A172 (cell line): ENCODE data around the gene IL17C. TPM values are rescaled to one million over a fixed set of nuclear protein-coding genes. Genes with fewer than 3 reads are reported as not detected.
A peak's percentile ranks its signal among the peaks of the same experiment; 100 is the strongest.

Experiments
- DNase-seq: peaks from one replicate; pipeline ENCODE4 v3.0.0-alpha.2; 2015; ENCODE audit warnings: low spot score
- total RNA-seq: library from RNA; depleted of rRNA; stranded (reverse); fragments of >200 nt; shearing (Covaris generic); gene quantifications from 2 replicates; pipeline ENCODE4 v1.2.3, GENCODE V29; 2014

IL17C gene
- total RNA-seq, 1 experiment from 2014 or later, result not detected

DNA sequence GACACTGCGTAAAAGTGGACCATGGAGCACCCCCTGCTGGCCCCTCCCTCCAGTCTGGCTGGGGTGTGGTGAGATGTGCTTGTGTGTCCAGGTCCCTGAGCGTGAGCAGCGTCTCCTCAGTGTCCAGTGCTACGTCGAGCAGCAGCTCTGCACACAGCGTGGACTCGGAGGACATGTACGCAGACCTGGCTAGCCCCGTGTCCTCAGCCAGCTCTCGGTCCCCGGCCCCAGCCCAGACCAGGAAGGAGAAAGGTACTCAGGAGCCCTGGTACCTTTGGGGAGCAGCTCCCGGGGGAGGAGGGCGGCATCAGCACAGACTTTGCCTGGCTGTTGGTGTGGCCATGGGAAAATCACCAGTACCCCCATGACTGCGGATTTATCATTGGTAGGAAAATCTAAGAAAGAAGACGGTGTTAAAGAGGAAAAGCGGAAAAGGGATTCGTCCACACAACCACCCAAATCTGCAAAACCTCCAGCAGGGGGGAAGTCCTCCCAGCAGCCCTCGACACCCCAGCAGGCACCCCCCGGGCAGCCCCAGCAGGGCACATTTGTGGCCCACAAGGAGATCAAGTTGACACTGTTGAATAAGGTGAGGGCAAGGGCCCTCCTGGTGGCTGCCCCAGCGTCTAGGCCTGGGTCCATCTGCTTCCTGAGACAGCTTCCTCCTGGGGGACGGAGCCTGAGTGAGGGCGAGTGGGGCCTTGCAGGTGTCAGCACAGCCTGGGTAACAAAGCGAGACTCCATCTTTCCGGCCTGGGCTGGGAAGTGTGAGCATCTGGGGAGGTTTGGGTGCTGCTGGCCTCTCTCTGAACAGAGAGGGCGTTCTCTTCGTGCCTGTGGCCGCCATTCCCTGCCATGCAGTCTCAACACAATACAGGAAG lies 10.6 kb upstream of the IL17C start:
- no peak for DNase-seq

DNA sequence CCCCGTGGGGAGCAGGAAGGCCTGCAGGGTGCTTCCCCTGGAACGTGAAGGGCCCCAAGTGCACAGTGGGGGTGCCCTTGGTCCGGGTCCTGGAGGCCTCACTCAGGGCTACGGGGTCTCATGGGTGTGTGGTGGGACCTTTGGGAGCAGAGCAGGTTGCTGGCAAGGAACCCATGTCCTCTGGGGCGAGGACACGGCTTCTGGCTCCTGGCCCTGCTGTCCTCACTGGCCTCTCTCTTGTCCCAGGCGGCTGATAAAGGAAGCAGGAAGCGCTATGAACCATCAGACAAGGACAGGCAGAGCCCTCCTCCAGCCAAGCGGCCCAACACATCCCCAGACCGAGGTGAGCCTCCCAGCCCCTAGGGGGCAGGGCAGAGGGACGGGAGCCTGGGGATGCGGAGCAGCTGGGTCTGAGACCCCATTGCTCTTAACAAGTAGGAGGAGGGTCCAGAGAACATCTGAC lies 9.8 kb upstream of the IL17C start:
- DNase-seq, result peak; percentile 35

DNA sequence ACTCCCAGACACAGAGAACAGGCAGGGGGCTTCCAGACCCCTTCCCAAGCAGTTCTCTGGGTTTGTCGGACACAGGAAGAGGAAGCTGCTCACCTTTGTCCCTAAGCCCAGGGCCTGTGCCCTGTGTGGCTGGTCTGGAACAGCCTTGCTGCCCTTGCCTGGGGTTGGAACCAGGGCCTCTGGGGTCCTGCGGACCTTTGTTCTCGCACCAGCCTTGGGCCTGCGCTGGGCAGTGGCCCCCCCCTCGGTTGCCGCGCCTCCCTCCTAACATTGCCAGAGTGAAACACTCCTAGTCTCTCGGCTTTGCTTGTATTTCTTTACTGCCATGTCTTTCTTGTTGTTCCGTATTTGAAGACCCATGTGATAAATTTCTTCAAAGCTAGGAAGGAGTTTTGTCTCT lies 8.5 kb upstream of the IL17C start:
- no peak for DNase-seq

DNA sequence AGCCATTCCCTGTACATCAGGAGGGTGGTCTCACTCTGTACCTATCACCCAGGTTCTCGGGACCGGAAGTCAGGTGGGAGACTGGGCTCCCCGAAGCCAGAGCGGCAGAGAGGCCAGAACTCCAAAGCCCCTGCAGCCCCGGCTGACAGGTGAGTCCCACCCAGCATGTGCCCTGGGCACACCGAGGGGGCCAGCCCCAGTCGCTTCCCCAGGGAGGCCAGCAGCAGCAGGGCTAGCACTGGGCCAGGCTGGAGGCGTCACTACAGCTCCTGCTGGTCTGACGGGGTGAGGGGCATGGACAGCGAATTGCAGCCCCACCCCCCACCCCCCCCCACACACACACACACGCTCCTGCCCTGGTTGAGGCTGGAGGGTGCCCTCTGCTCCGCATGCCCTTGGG lies 7.9 kb upstream of the IL17C start:
- DNase-seq, result no peak

DNA sequence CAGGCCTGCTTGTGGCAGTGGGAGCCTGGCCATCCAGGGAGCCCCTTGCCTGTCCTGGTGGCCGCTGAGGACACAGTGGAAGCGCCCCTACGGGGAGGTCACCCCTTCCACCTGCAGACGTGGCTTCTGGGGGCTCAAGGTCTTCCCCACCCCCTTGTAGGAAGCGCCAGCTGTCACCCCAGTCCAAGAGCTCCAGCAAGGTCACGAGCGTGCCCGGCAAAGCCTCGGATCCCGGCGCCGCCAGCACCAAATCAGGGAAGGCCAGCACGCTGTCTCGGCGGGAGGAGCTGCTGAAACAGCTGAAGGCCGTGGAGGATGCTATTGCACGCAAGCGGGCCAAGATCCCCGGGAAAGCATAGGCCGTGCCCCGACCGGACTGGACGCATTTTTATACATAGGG lies 7.4 kb upstream of the IL17C start:
- DNase-seq, result no peak

DNA sequence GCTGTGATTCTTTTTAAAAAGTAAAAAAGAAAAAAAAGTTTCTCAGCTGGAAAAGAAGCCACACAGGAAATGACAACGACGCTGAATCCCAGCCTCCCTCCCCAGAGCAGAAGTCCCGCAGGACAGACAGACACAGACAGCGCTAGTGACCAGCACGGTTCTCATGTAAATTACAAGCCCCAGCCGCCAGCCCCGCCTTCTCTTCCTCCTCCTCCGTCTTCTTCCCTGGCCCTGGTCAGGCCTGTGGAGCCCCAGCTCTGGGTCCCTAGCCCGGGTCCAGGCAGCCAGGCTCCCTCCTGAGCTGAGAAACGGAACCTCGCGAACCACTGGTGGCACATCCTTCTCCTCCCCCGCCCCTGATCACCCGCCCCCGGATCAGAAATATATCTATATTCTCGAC lies 7.0 kb upstream of the IL17C start:
- no peak for DNase-seq

DNA sequence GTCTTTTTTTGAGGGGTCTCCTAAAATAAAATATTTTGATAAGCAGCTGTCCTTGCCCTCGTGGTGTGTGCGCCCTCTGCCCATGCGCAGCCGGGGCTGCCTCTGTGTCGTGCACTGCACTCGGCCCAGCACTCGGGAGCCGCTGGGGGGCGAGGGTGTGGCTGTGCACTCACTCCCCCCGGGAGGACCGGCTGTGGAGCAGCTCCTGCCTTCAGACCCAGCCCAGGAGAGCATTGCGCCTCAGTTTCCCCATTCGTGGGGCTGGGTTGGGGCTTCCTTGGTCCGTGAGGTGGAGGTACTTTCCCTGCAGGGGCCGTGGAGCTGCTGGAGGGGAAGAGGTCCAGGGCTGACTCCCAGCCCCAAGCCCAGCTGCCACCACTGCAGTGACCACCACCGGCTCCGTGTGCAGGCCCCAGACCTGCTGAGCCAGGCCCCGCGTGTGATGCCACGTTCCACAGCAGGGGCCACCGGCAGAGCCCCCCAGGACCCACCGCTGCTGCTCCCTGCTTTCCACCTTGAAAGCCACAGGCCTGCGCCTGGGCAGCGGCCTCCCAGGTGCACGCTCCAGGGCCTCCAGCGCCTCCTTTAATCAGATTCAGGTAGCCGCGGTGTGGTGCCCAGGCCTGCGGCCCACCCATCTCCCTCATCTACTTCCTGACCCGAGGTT lies 6.3 kb upstream of the IL17C start:
- DNase-seq, result no peak

DNA sequence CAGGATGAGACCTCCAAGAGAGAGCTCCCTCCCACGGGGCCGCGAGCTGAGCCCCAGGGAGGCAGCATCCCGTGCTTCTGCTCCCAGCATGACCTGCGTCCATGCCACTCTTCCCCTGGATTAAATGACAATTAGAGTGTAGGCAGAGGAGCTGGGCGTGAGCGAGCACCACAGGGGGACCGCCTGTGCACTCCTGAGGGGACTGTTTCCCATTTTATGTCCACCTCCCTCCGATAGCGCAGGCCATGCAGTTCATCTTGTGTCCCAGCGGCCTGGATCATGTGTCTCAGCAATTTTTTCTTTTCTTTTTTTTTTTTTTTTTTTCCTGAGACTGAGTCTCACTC lies 5.8 kb upstream of the IL17C start:
- DNase-seq, result no peak

DNA sequence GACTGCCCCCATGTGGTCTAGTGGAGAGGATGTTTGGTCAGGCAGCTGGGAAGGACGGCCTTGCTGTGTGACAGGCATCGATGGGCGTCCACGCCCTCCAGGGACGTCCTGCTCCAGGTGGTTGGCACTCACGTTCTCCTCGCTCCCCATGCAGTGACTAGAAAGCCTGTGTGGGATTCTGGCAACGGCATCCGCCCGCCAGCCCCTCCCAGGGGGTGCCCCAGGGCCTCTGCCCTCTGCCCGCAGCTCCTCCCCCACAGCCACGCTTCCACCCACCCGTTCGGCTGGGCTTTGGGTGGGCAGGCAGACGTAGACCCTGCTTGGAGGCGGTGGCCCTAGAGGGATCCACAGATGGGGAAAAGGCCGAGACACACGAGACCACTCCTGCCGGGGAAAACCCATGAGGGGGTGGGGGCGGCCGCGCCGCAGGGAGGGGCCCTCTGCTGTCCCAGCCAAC lies 4.7 kb upstream of the IL17C start:
- DNase-seq, result peak; percentile 51

DNA sequence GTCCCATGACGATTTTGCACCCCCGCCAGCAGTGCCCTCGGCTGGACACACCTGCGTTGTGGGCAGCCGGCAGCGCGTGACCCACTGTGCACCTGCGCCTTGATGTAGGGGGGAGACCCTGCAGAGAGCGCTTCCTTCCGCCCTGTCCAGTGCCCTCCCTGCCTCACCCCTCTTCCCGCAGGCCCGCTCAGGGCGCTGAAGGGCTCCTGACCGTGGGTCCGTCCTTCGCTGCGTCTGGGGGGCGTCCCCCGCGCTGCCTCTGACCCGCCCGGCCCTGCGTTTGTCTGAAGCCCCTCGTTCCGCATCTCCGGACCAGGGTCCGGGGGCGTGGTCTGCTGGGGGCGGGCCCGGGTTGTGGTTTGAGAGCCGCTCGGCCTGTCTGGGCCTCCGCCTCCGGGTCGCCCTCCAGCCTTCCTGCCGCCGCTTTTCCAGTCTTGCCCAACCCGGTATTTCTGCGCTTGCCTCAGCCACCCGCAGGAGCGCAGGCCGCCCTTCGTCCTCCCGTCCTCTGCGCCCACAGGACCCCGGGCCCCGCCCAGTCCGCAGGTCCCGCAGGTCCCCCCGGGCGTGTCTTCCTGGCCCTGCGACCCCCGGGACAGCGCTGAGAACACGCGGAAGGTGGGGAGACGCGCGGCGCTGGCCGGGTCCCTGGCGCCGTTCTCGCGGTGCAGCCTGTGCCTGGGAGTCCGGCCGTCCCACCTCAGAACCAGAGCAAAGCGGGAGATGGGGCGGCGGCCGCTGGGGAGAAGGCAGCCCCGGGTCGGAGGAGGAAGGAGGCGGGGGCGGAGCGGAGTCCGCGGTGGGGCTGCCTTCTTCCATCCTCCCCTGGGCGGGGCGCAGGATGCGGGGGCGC lies 4.0 kb upstream of the IL17C start:
- no peak for DNase-seq

DNA sequence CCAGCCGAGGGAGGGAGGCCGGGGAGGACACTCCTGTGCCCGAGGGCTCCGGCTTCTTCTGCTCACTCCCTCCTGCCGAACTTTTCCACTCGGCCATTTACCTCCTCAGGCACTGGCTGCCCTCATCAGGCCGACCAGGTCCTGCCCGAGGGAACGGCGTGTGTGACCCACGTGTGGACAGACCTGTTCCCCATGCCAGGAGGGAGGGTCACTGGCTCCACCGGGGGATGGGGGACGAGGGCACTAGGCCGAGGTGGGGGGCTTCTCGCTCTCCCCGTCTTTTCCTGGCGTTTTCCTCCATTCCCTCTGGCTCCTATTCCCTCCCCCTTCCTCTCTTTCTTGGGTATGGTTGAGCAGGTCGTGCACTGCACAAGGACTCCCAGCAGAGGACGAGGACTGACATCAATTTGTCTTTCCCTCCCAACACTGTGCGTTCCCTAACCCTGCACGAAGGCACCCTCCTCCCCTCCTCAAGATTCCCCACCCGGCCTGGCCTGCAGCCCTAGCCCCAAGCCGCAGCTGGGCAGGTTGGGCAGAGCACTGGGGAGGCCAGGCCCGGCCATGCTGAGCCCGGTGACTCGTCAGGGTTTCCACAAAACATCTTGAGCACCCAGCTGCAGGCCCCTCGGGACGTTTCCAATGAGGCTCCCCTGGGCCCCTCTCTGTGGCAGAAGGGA lies 3.2 kb upstream of the IL17C start:
- DNase-seq, result no peak

DNA sequence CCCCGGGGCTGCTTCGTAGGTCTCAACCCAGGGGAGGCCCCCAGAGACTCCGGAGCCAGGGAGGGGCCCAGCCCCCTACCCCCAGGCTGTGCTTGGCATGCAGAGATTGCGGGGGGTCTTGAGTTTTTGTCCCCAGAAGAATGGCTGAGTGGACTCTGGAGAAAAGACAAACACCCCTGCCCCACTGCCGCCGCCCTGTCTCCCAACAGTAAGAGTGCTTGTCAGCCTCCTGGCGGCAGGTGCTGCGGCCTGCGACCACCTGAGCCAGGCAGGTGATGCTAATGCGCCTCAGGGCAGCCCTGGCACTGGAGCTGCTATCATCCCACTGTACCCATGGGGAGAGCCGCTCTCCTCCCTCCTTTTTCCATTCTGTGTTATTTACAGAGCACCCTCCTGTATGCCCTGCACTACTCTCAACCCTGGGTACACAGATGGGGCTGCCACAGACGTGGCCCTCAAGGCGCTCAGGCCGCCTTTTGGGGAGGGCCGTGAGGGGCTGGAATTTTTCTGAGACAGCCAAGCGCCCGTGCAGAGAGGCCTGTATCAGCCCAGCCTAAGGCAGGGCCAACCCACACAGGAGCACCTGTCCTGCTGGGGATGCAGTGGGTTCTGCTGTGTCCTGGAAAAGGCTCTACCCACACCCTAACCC lies 2.6 kb upstream of the IL17C start:
- no peak for DNase-seq

DNA sequence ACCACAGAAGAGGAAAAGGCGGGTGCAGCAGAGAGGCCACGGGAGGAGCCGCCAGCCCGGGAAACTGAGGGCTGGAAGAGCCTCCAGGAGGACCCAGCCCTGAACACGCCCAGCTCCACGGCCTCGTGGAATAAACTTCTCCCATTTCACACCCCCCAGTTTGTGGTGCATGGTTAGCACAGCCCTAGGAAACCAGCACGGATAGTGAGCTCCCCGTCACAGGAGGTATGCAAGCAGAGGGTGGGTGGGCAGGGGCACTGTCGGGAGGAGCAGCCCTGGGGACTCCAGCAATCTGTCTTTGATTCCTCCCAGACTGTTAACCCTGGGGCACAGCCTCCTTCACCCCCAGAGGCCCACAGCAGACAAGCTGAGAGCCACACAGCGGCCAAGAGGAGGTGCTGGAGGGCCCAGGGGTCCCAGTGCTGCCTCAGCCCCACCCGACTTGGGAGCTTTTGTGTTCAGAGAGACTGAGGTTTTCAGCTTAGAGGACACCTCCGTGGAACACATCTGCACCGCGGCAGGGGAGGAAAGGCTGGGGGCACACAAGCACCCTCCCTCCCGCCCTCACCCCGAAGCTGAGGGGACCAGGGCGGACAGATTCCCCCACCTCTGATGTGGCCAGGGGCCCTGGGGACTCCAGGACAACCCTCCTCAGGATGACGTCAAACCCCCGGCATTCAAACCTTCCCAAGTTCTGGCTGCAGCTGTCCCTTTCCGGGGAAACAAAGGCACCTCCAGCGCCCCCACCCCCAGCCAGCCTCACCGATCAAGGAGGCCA lies 1.7 kb upstream of the IL17C start:
- DNase-seq, result no peak

DNA sequence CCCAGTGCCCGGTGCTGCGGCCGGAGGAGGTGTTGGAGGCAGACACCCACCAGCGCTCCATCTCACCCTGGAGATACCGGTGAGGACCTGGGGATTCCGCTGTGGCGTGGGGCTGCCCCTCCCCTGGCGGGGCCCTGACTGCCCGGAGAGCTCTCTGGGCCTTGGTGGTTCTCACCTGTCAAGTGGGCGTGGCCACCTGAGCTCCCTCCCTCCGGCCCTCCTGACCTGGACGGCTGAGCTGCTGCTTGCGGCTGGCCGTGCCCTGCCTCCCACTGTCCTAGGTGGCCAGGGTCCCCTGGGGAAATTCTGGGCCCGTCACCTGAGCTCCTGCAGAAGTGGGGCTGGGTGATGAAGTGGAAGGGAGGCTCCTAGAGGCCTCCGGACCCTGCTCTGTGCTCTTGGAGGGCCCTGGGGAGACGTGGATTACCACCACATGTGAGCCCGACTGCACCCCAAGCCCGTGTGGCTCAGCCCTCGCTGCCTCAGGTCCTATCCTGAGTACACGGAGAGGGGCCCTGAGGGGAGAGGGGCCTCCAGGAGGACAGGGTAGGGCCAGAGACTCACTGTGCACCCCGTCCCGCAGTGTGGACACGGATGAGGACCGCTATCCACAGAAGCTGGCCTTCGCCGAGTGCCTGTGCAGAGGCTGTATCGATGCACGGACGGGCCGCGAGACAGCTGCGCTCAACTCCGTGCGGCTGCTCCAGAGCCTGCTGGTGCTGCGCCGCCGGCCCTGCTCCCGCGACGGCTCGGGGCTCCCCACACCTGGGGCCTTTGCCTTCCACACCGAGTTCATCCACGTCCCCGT lies 1.1 kb downstream of the IL17C start:
- no peak for DNase-seq

DNA sequence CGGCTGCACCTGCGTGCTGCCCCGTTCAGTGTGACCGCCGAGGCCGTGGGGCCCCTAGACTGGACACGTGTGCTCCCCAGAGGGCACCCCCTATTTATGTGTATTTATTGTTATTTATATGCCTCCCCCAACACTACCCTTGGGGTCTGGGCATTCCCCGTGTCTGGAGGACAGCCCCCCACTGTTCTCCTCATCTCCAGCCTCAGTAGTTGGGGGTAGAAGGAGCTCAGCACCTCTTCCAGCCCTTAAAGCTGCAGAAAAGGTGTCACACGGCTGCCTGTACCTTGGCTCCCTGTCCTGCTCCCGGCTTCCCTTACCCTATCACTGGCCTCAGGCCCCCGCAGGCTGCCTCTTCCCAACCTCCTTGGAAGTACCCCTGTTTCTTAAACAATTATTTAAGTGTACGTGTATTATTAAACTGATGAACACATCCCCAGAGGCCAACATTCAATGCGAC lies 1.7 kb downstream of the IL17C start:
- DNase-seq, result no peak

DNA sequence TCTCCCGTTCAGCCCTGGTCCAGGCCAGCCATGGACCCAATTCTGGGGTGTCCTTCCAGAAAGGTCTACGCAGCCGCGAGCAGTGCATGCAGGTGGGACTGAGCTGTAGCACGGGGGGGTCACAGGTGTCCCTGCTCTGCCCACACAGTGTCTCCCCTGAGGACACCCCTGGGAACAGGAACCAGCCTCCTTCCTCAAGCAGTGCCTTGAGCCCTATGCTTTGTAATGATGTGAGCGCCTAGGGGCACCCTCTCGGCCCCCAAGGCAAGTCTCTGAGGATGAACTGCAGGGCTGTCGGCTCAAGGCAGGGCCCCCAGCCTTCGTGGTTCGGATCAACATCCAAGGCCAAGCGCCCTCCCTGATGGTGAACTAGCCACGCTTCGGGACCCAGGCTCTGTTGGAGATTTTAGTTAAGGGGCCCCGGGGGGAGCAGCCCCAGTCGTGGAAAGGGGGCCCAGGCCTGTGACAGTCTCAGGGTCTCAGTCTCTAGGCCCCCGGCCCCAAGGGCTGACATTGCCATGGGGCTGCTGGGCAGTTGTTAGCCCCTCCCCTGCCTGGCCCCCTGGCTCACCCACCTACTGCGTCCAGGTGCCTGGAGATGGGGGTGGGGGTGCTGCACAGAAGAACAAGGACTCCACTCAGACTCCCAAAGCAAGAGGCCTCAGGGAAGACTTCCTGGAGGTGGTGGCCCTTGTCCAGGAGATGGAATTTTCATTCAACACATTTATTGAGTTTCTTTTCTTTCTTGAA lies 2.3 kb downstream of the IL17C start:
- DNase-seq, result no peak

DNA sequence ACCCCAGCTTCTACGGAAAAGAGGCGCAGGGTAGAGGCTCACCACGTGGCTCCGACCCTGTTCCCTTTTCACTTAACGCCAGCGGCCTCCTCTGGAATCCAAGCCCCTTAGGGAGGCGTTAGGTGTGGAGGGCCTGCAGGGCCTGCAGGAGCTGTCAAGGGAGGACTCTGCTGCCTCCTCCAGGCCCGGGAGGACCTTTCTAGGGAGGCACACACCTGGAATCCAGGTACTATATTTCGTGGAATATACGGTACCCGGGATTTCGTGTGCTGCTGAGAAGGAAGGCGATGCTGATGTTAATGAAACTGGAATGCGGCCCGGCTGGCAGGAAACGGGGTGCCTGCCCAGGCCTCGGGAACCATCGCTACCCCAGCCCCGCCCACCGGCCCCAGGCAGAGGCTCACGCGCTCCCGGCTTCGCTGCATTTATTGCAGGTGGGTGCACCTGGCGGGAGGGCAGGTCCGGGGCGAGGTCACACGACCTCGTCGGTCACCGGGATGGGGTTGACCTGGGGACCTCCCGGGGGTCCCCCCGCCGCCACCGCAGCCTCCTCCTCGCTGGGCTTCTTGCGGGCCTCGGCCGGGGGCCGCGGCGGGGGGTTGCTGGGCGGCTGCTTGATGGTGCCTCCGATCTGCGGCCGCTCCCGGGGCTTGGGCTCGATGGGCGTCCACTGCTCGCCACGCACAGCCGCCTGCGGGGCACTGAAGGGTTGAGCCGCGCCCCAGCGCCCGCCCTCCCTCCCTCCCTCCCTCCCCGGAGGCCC lies 4.7 kb downstream of the IL17C start:
- no peak for DNase-seq

DNA sequence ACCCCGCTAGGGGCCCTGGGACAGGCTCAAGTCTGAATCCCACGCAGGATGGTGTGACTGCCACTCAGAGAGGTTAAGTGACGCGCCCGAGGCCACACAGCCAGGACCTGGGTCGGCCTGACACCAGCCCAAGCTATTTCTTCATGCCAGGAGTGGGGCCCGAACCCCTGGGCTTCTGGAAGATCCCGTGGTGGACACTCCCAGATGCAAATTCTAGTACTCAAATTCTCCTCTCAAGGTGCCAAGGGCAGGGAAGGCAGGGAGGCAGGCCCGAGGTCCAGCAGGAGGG lies 5.2 kb downstream of the IL17C start:
- no peak for DNase-seq
